CD4-positive, alpha-beta T cell treated with Interleukin-6 for 4 hours (primary cell): Measurements from ENCODE around the gene IFITM2.
A peak's percentile ranks its signal among the peaks of the same experiment; 100 is the strongest.
"Not testable (repeated sequence)": the region's sequence is repeated elsewhere in the genome, so short reads cannot be mapped to it uniquely, and the experiment has no call there.

Experiments used
- DNase-seq: peaks from one replicate; pipeline ENCODE4 v3.0.0-alpha.2; 2020; ENCODE audit warnings: mixed read lengths

IFITM2 gene

DNA sequence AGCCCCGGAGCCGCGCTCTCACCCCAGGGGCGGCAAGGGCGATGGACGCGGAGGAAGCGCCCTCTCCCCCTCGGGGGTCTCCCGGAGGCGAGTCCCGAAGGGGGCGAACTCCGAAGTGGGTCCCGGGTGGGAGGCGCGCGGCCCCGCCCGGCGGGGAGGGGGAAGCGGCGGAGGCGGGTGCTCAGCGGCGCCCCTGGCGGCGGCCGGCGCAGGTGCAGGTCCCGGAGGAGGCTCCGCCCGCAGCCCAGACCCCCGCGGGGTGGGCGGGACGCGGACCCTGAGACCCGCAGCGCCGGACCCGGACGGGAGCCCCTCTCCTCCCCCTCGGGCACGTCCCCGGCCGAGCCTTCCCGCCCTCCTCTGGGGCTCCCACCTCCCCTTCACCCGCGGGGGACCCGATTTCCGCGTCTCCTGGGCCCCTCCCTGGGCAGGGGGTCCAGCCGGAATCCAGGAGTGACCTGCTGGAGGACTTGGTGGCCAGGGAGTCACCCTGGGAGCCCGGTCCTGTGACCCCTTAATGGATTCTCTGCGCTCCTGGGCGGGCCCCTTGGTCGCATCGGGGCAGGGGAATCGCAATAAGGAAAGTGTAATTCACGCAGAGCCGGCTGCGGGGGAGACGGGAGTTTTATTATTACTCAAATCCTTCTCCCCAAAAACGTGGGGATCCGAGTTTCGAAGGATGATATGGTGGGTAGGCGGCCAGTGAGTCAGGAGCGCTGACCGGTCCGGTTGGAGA, 3.6 kb downstream of the IFITM2 start:
- not testable (repeated sequence) for DNase-seq

DNA sequence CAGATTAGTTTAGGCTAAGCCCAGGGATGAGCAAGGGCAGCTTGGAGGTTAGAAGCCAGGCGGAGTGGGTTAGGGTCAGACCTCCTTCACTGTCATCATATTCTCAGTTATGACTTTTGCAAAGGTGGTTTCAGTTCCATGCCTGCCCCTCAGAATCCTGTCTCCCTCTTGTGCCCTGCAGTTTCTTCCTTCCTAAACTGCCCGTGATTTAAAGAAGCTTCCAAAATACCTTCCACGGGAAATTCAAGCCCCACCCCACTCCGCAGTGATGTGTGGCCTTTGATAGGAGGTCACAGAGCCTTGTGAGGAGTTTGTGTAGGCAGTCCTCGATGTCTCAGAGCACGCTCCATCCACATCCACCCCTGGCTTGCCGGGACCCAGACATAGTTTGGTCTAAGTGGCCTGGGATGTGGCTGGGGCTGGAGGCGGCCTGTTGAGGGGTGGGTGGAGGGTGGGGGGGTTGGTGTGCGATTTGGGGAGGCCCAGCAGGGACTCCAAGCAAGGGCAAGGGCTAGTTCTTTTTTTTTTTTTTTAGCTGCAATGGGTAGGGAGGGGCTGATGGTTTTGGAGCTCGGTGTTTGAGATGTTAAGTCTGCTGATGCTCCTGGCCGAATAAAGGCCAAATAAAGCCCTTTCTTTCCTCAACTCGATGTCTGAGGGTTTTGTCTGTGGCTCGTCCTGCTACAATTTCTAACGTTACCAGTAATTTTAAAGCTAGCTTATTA, 4.6 kb downstream of the IFITM2 start:
- peak; percentile 60 for DNase-seq

DNA sequence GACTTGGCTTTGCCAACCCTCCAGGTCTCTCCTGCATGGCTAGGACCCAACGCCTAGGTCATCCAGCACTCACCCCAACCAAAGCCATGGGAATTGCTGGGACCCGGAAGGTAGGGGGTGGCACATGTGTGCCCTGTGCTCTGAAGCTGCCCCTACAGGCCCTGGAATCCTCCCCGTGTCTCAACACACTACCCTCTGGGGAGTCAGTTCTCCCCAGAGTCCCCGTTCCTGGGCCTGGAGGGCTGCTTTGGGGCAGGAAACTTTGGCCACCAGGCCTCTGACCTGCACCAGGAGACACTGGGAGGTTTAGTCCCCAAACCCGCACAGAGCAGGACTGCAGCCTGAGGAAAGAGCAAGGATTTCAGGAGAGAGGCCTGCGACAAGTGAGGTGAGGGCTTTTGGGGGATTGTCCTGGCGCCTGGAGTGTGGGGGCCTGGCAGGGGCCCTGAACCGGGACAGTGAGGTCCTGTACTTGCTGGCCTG, 5.7 kb downstream of the IFITM2 start:
- no peak for DNase-seq

DNA sequence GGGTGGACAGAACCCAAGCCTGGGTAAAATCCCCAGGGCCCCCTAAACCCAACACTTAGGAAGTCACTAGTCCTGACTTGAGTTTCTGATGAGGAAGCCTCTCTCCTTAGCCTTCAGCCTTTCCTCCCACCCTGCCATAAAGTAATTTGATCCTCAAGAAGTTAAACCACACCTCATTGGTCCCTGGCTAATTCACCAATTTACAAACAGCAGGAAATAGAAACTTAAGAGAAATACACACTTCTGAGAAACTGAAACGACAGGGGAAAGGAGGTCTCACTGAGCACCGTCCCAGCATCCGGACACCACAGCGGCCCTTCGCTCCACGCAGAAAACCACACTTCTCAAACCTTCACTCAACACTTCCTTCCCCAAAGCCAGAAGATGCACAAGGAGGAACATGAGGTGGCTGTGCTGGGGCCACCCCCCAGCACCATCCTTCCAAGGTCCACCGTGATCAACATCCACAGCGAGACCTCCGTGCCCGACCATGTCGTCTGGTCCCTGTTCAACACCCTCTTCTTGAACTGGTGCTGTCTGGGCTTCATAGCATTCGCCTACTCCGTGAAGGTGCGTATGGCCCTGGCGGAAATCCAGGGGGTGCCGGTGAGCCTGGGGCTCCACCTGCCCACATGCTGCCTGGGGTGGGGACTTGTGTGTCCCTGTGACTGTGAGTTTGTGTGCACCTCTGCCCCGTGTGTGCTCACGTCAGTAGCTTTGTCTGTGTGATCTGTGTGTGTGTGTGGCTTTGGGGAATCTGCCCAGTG, 6.4 kb downstream of the IFITM2 start, which contains the start of gene IFITM1:
Gene IFITM1 (plus strand): TSS at position 254 of the 767 bp plus-strand sequence. CDS start 131 bp downstream, at position 385.
- DNase-seq: peak; percentile 78

DNA sequence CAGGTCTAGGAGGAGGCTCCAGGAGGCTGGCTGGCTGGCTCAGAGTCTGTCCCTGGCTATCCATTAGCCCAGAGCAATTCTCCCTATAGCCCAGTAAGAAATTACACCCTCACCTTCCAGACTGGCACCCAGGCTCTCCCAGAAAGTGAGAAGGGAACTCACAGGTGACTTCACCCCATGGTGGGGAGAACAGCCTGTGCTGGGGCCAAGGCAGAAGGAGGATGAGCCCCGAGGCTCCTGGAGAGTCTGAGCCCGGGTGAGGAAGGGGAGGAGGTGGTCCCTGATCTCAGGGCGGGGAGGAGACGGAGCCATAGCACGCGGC, 6.9 kb downstream of the IFITM2 start:
- not testable (repeated sequence) for DNase-seq

DNA sequence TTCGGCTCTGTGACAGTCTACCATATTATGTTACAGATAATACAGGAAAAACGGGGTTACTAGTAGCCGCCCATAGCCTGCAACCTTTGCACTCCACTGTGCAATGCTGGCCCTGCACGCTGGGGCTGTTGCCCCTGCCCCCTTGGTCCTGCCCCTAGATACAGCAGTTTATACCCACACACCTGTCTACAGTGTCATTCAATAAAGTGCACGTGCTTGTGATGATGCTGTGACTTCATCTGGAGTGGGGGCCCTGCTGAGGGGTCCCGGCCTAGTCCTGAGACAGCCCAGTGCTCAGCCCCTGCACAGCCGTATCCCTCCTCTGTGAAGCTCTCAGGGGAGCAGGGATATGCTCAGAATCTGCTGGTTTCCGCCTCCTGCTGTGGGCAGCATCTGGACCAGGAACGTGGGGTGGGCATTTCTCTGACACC, 7.5 kb downstream of the IFITM2 start:
- DNase-seq: peak; percentile 35

DNA sequence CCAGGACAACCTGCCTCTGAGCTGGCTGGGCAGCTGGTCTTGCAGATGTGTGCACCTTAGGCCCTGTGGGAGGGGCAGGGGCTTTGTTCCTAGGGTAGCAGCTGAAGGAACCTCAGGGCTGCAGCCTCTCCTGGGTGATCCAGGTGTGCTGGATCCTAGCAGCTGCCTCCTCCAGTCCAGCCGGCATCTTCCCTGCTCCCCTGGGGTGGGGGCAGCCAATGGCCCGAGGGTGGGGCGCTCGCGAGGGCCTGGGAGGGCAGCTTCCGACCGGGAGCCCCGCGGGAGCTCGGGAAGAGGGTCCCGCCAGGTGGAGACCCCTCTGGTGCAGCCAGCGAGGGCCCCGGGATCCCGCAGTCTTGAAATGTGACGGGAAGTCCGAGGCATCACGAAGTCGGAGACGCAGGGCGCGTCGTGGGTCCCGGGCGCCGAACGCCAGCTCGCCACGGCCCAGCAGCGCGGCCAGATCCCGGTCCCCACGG, 7.9 kb downstream of the IFITM2 start:
- no peak for DNase-seq

DNA sequence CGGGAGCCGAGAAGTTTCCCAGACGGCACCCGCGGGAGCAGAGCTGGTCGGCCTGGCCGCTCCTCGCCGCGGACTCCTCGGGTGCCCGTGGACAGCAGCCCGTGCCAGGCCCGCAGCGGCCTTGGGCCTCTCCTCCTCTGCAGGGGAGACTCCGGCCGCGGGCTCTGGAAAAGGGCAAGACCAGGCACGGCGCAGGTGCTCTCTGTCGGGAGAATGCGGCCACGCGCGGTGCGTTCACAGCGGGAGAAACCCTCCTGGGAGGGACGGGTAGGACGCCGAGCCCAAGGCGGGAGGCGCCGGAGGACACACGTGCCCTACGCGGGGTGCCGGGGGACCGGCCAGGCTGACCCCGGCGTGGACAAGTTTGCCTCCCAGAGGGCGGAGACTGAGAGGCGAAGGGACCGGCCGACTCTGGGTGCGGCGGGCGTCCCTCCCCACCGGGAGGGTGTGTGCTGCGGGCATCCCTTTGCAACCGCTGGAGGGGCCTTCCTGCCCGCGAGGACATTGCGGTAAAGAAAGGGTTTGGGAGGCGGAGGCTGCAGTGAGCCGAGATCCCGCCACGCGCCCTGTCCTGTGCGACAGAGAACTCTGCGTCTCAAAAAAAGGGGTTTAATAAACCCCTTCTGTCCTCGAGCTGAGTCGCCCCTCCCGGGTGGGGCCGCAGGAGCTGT, 8.6 kb downstream of the IFITM2 start:
- peak; percentile 54 for DNase-seq

DNA sequence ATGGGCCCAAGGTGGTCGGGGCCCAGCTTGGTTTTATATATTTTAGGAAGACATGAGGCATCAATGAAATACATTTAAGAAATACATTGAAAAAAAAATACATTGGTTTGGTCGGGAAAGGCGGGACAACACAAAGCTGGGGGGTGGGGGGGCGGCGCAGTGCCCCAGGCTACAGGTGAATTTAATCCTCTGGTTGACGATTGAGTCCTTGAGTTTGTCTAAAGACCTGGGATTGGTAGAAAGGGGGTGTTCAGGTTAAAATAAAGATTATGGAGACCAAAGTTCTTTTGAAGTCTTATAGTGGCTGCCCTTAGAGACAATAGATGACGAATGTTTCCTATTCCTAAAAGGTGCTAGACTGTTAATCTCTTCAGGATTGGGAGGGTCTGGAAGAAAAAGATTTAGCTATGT, 9.3 kb downstream of the IFITM2 start:
- peak; percentile 57 for DNase-seq

DNA sequence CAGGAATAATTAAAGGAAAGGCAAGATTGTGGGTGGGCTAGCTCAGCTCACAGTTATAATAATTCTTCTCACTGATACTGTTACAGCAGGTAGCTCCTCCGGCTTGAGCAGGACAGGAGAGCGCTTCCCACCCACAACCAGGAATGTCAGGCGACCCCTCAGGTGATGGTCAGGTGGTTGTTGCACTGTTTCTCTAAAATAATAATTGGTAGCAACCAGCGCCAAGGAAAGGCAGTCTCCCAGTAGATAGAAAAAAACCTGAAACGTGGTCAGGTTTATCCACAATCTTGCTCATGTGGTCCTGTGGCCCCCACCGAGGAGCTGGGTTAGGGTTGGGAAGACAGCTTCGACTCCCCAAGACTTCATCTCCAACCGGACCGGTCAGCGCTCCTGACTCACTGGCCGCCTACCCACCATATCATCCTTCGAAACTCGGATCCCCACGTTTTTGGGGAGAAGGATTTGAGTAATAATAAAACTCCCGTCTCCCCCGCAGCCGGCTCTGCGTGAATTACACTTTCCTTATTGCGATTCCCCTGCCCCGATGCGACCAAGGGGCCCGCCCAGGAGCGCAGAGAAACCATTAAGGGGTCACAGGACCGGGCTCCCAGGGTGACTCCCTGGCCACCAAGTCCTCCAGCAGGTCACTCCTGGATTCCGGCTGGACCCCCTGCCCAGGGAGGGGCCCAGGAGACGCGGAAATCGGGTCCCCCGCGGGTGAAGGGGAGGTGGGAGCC, 10.2 kb downstream of the IFITM2 start:
- DNase-seq: not testable (repeated sequence)

DNA sequence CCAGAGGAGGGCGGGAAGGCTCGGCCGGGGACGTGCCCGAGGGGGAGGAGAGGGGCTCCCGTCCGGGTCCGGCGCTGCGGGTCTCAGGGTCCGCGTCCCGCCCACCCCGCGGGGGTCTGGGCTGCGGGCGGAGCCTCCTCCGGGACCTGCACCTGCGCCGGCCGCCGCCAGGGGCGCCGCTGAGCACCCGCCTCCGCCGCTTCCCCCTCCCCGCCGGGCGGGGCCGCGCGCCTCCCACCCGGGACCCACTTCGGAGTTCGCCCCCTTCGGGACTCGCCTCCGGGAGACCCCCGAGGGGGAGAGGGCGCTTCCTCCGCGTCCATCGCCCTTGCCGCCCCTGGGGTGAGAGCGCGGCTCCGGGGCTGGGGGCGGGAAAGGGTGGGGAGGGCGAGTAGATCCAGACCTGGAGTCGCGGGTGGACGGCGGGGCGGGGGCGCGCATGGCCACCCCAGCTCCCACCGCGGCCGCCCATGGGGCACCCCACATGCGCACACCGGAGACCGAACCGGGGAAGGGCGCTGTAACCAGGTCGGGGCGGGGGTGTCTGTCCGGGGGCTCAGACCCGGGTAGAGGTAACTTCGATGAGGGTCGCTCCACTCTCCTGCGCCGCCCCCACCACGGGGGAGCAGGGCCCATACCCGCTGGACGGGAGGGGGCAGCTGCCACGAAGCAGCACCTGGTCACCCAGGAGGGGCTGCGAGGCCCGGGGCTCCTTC, 10.9 kb downstream of the IFITM2 start:
- not testable (repeated sequence) for DNase-seq

DNA sequence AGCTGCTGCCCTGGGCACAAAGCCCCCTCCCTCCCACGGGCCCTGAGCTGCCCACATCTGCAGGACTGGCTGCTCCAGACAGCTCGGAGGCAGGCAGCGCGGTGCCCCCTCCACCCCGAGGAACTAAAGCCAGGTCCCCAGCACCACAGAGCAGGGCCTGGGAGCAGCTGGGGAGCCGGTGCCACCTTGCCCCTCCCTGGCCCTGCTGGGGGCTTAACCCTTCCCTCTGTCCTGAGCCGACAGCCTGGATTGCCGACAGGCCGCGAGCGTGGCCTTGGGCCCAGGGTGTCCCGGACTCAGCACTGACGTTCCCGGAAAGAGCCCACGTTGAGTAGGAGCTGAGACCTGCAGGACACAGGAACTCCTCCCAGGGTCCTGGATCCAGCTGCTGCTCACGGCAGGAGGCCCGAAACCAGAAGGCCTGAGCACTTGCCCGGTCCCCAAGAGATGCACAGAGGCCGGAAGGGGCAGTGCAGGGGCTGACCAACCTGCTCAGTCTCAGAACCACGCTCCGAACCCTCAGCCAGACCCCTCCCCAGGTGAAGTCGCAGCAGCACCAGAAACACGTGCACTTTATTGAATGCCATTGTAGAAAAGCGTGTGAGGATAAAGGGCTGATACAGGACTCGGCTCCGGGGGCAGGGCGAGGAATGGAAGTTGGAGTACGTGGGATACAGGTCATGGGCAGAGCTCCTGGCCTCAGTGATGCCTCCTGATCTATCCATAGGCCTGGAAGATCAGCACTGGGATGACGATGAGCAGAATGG, 11.7 kb downstream of the IFITM2 start:
- peak; percentile 25 for DNase-seq

DNA sequence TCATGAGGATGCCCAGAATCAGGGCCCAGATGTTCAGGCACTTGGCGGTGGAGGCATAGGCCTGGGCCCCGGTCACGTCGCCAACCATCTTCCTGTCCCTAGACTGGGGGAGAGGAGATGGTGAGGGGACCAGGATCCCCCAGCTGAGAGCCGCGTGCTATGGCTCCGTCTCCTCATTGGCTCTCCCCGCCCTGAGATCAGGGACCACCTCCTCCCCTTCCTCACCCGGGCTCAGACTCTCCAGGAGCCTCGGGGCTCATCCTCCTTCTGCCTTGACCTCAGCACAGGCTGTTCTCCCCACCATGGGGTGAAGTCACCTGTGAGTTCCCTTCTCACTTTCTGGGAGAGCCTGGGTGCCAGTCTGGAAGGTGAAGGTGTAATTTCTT, 12.3 kb downstream of the IFITM2 start:
- DNase-seq: not testable (repeated sequence)

DNA sequence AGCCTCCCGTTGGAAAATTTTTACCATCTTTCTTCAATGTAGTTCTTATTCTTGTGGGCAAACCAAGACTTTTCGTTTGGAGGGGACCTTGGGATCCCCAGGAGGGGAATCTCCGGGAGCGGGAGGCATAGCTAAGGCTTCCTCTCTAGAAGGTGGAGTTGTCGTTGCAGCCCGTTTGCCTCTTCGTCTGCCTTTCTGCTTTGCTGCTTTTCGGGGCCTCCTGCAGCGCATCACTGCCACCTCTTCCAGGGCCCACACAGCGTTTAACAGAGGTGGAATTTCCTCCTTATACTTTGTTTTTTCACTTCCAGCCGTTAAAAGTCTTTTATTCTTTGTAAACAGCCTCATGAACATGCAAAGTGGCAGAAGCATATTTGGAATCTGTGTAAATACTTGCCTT, 16.5 kb downstream of the IFITM2 start:
- DNase-seq: no peak

DNA sequence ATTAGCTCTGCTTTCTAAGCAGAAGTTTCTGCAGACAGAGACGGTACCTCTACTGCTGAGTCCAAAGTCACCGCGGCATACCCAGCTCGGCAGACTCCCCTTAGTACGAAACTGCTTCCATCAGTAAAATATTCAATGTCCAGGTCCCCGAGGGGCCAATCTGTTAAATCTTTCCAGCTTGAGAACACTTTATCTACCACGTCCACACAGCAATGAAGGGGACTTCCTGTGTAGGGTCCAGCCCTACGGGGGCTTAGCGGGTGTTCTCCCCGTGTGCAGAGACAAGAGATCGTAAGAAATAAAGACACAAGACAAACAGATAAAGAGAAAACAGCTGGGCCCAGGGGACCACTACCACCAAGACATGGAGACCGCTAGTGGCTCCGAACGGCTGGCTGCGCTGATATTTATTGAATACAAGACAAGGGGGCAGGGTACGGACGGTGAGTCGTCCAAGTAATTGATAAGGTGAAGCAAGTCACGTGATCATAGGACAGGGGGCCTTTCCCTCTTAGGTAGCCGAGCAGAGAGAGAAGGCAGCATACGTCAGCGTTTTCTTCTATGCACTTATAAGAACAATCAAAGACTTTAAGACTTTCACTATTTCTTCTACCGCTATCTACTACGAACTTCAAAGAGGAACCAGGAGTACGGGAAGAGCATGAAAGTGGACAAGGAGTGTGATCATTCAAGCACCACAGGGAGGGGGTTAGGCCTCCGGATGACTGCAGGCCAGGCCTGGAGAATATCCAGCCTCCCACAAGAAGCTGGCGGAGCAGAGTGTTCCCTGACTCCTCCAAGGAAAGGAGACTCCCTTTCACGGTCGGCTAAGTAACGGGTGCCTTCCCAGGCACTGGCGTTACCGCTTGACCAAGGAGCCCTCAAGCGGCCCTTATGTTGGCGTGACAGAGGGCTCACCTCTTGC, 17.2 kb downstream of the IFITM2 start:
- not testable (repeated sequence) for DNase-seq

DNA sequence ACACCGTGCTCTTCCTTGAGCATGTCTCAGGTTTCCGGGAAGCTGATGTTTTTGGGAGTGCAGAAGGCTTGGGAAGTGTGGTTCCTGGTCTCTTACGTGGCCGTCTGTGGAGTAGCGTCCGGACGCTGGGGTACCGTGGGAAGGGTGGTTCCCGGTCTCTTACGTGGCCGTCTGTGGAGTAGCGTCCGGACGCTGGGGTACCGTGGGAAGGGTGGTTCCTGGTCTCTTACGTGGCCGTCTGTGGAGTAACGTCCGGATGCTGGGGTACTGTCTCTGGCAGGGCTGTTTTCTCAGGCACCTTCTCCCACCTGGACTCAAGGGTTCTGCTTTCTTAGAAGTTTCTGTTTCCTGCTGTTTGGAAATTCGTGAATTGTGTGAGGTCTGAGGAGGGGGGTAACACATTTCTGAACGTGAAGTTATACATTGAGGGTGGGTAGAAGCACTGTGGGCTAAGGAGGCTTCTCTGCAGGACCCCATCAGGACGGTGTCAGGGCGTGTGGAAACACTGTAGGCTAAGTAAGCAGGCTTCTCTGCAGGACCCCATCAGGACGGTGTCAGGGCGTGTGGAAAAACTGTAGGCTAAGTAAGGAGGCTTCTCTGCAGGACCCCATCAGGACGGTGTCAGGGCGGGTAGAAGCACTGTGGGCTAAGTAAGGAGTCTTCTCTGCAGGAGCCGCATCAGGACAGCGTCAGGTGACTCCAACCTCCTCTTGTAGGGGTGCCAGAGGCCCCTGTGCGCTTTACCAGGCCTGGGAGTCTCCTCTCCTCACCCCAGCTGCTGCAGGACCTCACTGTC, 18.4 kb downstream of the IFITM2 start:
- no peak for DNase-seq

DNA sequence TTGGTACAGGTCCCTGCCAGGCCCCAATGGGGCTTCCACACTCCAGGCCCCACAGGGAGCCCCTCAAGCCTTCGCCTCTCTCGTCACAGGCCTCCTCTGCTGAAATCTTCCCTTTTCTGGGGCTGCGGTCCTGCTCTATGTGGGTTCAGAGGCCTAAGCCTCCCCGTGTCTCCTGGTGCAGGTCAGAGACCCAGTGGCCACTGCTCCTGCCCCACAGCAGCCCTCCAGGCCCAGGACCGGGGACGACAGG, 18.9 kb downstream of the IFITM2 start:
- no peak for DNase-seq

DNA sequence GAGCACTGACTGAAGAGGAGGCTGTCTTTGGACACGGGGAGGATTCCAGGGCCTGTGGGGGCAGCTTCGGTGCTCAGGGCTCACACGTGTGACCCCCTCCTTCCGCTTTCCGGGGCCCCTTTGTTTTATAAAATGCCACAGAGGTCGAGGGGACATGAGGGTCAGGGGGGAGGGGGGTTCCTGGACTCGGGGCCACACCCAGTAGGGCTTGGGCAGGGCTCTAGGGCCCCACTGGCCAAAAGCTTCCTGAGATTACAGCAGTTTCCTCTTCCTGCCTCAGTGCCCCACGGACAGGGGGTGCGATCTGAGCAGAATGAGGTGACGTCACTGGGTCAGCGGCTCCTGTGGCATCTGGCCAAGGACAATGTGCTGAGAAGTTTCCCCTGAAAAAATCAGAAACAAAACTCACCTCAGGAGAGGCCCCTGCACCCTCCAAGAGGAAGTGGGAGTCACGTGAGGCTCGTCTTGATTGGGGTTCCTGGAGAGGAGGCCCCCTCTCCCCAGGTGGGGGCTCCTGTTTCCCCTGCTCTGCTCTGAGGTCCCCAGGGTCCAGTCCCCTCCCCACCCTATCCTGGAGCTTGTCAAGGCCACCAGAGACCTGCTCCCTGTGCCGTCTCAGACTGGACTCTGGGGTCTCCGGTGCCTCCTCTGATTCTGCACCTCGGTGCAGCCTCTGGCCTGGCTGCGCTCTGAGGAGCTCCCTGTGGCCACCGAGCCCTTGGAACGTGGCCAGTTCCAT, 19.4 kb downstream of the IFITM2 start:
- DNase-seq: peak; percentile 78
